Neural cell (in vitro differentiated cells): ENCODE results near the gene GDA. TPM values are rescaled to one million over a fixed set of nuclear protein-coding genes. Genes with fewer than 3 reads are reported as not detected.

Experiments used
- H2AFZ ChIP-seq: fragments of 200-600, 300-800 bp; sonication (generic), shearing (Covaris generic); 2 replicates; pipeline ENCODE4 v1.6.0; 2014; ENCODE audit warnings: low read depth, mild to moderate bottlenecking, antibody characterized with exemption, low read length, moderate library complexity
- H3F3A ChIP-seq: fragments of 200-600 bp; shearing (Covaris generic); 2 replicates; pipeline ENCODE4 v1.6.1; 2016; ENCODE audit warnings: mild to moderate bottlenecking, moderate library complexity, mixed read lengths, antibody characterized with exemption, low read length; ENCODE audit not compliant: insufficient read depth, poor library complexity, severe bottlenecking
- H3K27ac ChIP-seq: fragments of 200-600, 300-800 bp; sonication (generic), shearing (Covaris generic); 2 replicates; pipeline ENCODE4 v1.5.1; 2014; ENCODE audit warnings: mild to moderate bottlenecking, low read length, moderate library complexity
- H3K27me3 ChIP-seq: fragments of 300-800, 200-600 bp; sonication (generic), shearing (Covaris generic); 2 replicates; pipeline ENCODE4 v1.6.0; 2014; ENCODE audit warnings: mild to moderate bottlenecking, low read depth, low read length, moderate library complexity; ENCODE audit not compliant: insufficient read depth
- H3K36me3 ChIP-seq: fragments of 300-800, 200-600 bp; sonication (generic), shearing (Covaris generic); 2 replicates; pipeline ENCODE4 v1.5.1; 2014; ENCODE audit warnings: mild to moderate bottlenecking, antibody characterized with exemption, low read length, moderate library complexity; ENCODE audit not compliant: insufficient read depth
- H3K4me2 ChIP-seq: fragments of 300-800, 200-600 bp; sonication (generic), shearing (Covaris generic); 2 replicates; pipeline ENCODE4 v1.6.0; 2014; ENCODE audit warnings: mild to moderate bottlenecking, low read length
- H3K4me3 ChIP-seq: fragments of 300-800, 200-600 bp; sonication (generic), shearing (Covaris generic); 2 replicates; pipeline ENCODE4 v1.5.1; 2014; ENCODE audit warnings: mild to moderate bottlenecking, low read length, moderate library complexity
- H3K79me2 ChIP-seq: fragments of 200-600 bp; shearing (Covaris generic); replicated peaks from 2 replicates; pipeline ENCODE4 v1.6.0; 2014; ENCODE audit warnings: mild to moderate bottlenecking, low read length, moderate library complexity; ENCODE audit not compliant: insufficient read depth
- H3K9ac ChIP-seq: fragments of 300-800, 200-600 bp; sonication (generic), shearing (Covaris generic); 2 replicates; pipeline ENCODE4 v1.6.1; 2016; ENCODE audit warnings: mild to moderate bottlenecking, low read length, mixed read lengths
- H3K9me2 ChIP-seq: fragments of 200-600 bp; shearing (Covaris generic); 2 replicates; pipeline ENCODE4 v1.6.1; 2016; ENCODE audit warnings: mild to moderate bottlenecking, low read length, mixed read lengths; ENCODE audit not compliant: insufficient read depth
- H3K9me3 ChIP-seq: fragments of 200-600, 300-800 bp; sonication (generic), shearing (Covaris generic); 2 replicates; pipeline ENCODE4 v1.6.1; 2016; ENCODE audit warnings: mild to moderate bottlenecking, mixed run types, low read length, moderate library complexity, mixed read lengths
- H4K20me1 ChIP-seq: fragments of 200-600 bp; shearing (Covaris generic); 2 replicates; pipeline ENCODE4 v1.6.1; 2016; ENCODE audit warnings: mild to moderate bottlenecking, mixed run types; ENCODE audit not compliant: insufficient read depth
- CTCF ChIP-seq: fragments of 450-650 bp; IDR thresholded peaks from 2 replicates; pipeline ENCODE4 v1.5.1; 2014; ENCODE audit warnings: antibody characterized with exemption, mild to moderate bottlenecking, moderate library complexity; ENCODE audit not compliant: poor library complexity, severe bottlenecking
- EP300 ChIP-seq: fragments of 450-650 bp; conservative IDR thresholded peaks from 2 replicates; pipeline ENCODE4 v1.6.1; 2014; ENCODE audit warnings: antibody characterized with exemption, mild to moderate bottlenecking, moderate library complexity; ENCODE audit not compliant: poor library complexity, severe bottlenecking
- EZH2 ChIP-seq: fragments of 200-600, 300-800 bp; shearing (Covaris generic), sonication (generic); IDR thresholded peaks from 2 replicates; pipeline ENCODE4 v1.6.1; 2014; ENCODE audit warnings: antibody characterized with exemption, low read length, borderline replicate concordance, mild to moderate bottlenecking; ENCODE audit not compliant: insufficient read depth, poor library complexity, severe bottlenecking
- MXI1 ChIP-seq: fragments of 450-650 bp; conservative IDR thresholded peaks from 2 replicates; pipeline ENCODE4 v1.6.1; 2014; ENCODE audit warnings: antibody characterized with exemption, mild to moderate bottlenecking; ENCODE audit not compliant: poor library complexity, severe bottlenecking
- POLR2AphosphoS5 ChIP-seq: IDR thresholded peaks from 2 replicates; pipeline ENCODE4 v1.6.1; 2012
- RAD21 ChIP-seq: fragments of 450-650 bp; conservative IDR thresholded peaks from 2 replicates; pipeline ENCODE4 v1.6.1; 2014; ENCODE audit warnings: antibody characterized with exemption, mild to moderate bottlenecking, moderate library complexity
- REST ChIP-seq: IDR thresholded peaks from 2 replicates; pipeline ENCODE4 v1.6.1; 2012; ENCODE audit warnings: borderline replicate concordance
- SMC3 ChIP-seq: fragments of 450-650 bp; conservative IDR thresholded peaks from 2 replicates; pipeline ENCODE4 v1.6.1; 2014; ENCODE audit warnings: antibody characterized with exemption, mild to moderate bottlenecking, moderate library complexity; ENCODE audit not compliant: poor library complexity
- TAF1 ChIP-seq: IDR thresholded peaks from 2 replicates; pipeline ENCODE4 v1.6.1; 2012; ENCODE audit warnings: low read depth
- polyA plus RNA-seq: library from polyadenylated mRNA; depleted of rRNA; stranded (reverse); fragments of >200 nt; gene quantifications from 2 replicates; pipeline ENCODE4 v1.2.3, GENCODE V29; 2014

GDA gene
- polyA plus RNA-seq, 1 donor from 2014 or later: 0.26 TPM

- Histone ChIP-seq H3K9me2 (no peaks in the 10 kb centered on the region), H2AFZ (no peak overlapping the region), H3K9ac (no peak overlapping the region), H3F3A (no peaks in the 10 kb centered on the region), H3K36me3 (no peaks in the 10 kb centered on the region), H3K27ac (no peak overlapping the region), H4K20me1 (no peaks in the 10 kb centered on the region), H3K79me2 (no peaks in the 10 kb centered on the region), H3K9me3 (no peaks in the 10 kb centered on the region), H3K27me3 (no peaks in the 10 kb centered on the region), H3K4me2 (no peak overlapping the region), H3K4me3 (no peak overlapping the region)
- TF ChIP-seq CTCF (no peak), MXI1 (no peak), TAF1 (no peak), SMC3 (no peak), REST (no peak), EP300 (no peak), POLR2AphosphoS5 (no peak), EZH2 (no peak), RAD21 (no peak)
Measured at GRCh38 chr9:72211047-72211446, 61.8 kb downstream of the GDA start.

- no peaks in the 10 kb centered on the region for H3K9me3 ChIP-seq
- no peak overlapping the region for H2AFZ ChIP-seq
Measured at GRCh38 chr9:72213906-72214305, 64.7 kb downstream of the GDA start.

More at GRCh38 chr9:72213906-72214305, 64.7 kb downstream of the GDA start:
- H3K9me2 ChIP-seq: no peaks in the 10 kb centered on the region
- H3K4me2 ChIP-seq: no peak overlapping the region
- no peak overlapping the region for H3K4me3 ChIP-seq
- H3K27me3 ChIP-seq: no peaks in the 10 kb centered on the region
- H3K36me3 ChIP-seq: no peaks in the 10 kb centered on the region
- H3K27ac ChIP-seq: no peak overlapping the region
- H4K20me1 ChIP-seq: no peaks in the 10 kb centered on the region
- no peak for TF ChIP-seq SMC3
- no peak for TF ChIP-seq MXI1
- TF ChIP-seq RAD21: no peak
- TF ChIP-seq TAF1: no peak
- TF ChIP-seq CTCF: no peak
- TF ChIP-seq POLR2AphosphoS5: no peak
- TF ChIP-seq EZH2: no peak
- H3K9ac ChIP-seq: no peak overlapping the region
- no peaks in the 10 kb centered on the region for H3F3A ChIP-seq
- no peaks in the 10 kb centered on the region for H3K79me2 ChIP-seq
